K562 (cell line): ENCODE data around the gene FRMPD4. TPM values are rescaled to one million over a fixed set of nuclear protein-coding genes. Genes with fewer than 3 reads are reported as not detected.

Experiments
- ATAC-seq: fragments of 200-7000 bp; cut with Tn5 transposase; 3 replicates; pipeline ENCODE4 v1.9.1; 2020; ENCODE audit warnings: moderate library complexity
- BruUV-seq: library from RNA; stranded (reverse); fragments of 400-500 nt; replicated peaks from 2 replicates; lab custom pipeline; 2021; lab: Mats Ljungman, UMichigan
- CTCF ChIA-PET: fragments of 300-600 bp; formaldehyde crosslinking; extraction: SDS; loops from one replicate; lab custom pipeline; 2021; ENCODE audit warnings: low intra/inter-chr PET ratio; lab: Yijun Ruan, JAX
- POLR2A ChIA-PET: fragments of 300-600, 350-650 bp; sonication (Branson Sonifier 250); formaldehyde crosslinking; extraction: SDS; loops from one replicate; lab custom pipeline; 2021; ENCODE audit warnings: antibody characterized with exemption, inconsistent platforms; lab: Yijun Ruan, JAX
- DNase-seq, 4 experiments: peaks; one replicate each; pipeline versions ENCODE4 v3.0.0 to v3.0.0-alpha.2; 2011 to 2018; ENCODE audit warnings: low spot score in 3 of 4, mixed read lengths in 3 of 4; ENCODE audit errors: extremely low read depth in 1 of 4
- FAIRE-seq: peaks from 2 replicates; lab custom pipeline; 2011; peaks lifted over from hg19 to GRCh38; lab: Jason Lieb, UNC
- H2AFZ ChIP-seq: 2 replicates; pipeline ENCODE4 v1.6.0; 2011; ENCODE audit warnings: low read depth, low read length, control low read depth, inconsistent platforms
- H3K27ac ChIP-seq: fragments of 200-600 bp; 3 replicates; pipeline ENCODE4 v1.8.0; 2011; ENCODE audit warnings: low read depth, mild to moderate bottlenecking, control low read depth, inconsistent platforms, low read length, moderate library complexity, mixed read lengths; ENCODE audit errors: extremely low read depth
- H3K27me3 ChIP-seq, 2 experiments: fragments of 300-600 bp in 1 of 2; 2 replicates in 1 of 2; 3 replicates in 1 of 2; pipeline versions ENCODE4 v1.6.0 to v1.8.0; 2011; ENCODE audit warnings: inconsistent platforms in 2 of 2, low read length in 2 of 2, mild to moderate bottlenecking in 1 of 2, mixed read lengths in 1 of 2, moderate library complexity in 1 of 2; ENCODE audit not compliant: control insufficient read depth in 2 of 2, insufficient read depth in 2 of 2
- H3K36me3 ChIP-seq: fragments of 300-600 bp; 3 replicates; pipeline ENCODE4 v1.8.0; 2011; ENCODE audit warnings: mild to moderate bottlenecking, low read length, inconsistent platforms; ENCODE audit not compliant: control insufficient read depth, insufficient read depth
- H3K4me1 ChIP-seq, 2 experiments: fragments of 200-600 bp in 1 of 2; replicated peaks in 1 of 2; 2 replicates in 1 of 2; 3 replicates in 1 of 2; pipeline versions ENCODE4 v1.5.1 to v1.8.0; 2011; ENCODE audit warnings: inconsistent platforms in 2 of 2, low read length in 2 of 2, mild to moderate bottlenecking in 1 of 2, mixed read lengths in 1 of 2, moderate library complexity in 1 of 2; ENCODE audit not compliant: control insufficient read depth in 2 of 2, insufficient read depth in 2 of 2
- H3K4me2 ChIP-seq: 2 replicates; pipeline ENCODE4 v1.6.1; 2011; ENCODE audit warnings: low read length, control low read depth, inconsistent platforms, mixed read lengths; ENCODE audit not compliant: insufficient read depth
- H3K4me3 ChIP-seq: fragments of 200-600 bp; sonication (generic), shearing (Covaris generic); 2 replicates; pipeline ENCODE4 v1.5.1; 2016; ENCODE audit warnings: control low read depth, inconsistent platforms
- H3K79me2 ChIP-seq: fragments of 200-600 bp; 3 replicates; pipeline ENCODE4 v1.8.0; 2011; ENCODE audit warnings: low read length, inconsistent platforms; ENCODE audit not compliant: control insufficient read depth, insufficient read depth
- H3K9ac ChIP-seq, 2 experiments: 2 replicates each; pipeline versions ENCODE4 v1.6.0 to v1.6.1; 2011; ENCODE audit warnings: low read depth in 2 of 2, low read length in 2 of 2, control low read depth in 1 of 2, inconsistent platforms in 1 of 2, mild to moderate bottlenecking in 1 of 2, mixed read lengths in 1 of 2; ENCODE audit not compliant: insufficient read depth in 1 of 2
- H3K9me1 ChIP-seq: one replicate; pipeline ENCODE4 v1.6.0; 2011; ENCODE audit warnings: inconsistent platforms, mild to moderate bottlenecking, low read length, moderate library complexity; ENCODE audit not compliant: control insufficient read depth, insufficient read depth
- H3K9me3 ChIP-seq: replicated peaks from 2 replicates; pipeline ENCODE4 v1.5.1; 2011; ENCODE audit warnings: low read depth, low read length, inconsistent platforms; ENCODE audit not compliant: control insufficient read depth, insufficient read depth
- H4K20me1 ChIP-seq: replicated peaks from 2 replicates; pipeline ENCODE4 v1.6.1; 2011; ENCODE audit warnings: low read length, inconsistent platforms, mixed read lengths; ENCODE audit not compliant: control insufficient read depth, insufficient read depth
- ATF3 ChIP-seq, 2 experiments: fragments of 450-650 bp in 1 of 2; sonication (generic) in 1 of 2; formaldehyde crosslinking in 1 of 2; IDR thresholded peaks in 1 of 2; conservative IDR thresholded peaks in 1 of 2; 2 replicates each; pipeline versions ENCODE4 v1.6.1 to v1.8.1; 2016 to 2023; ENCODE audit warnings: mild to moderate bottlenecking in 2 of 2, moderate library complexity in 2 of 2, inconsistent platforms in 1 of 2, missing genetic modification reagents in 1 of 2
- CREB1 ChIP-seq, 2 experiments: sonication (generic) in 1 of 2; formaldehyde crosslinking in 1 of 2; IDR thresholded peaks; 2 replicates each; pipeline versions ENCODE4 v1.6.1 to v1.8.0; 2012 to 2022; ENCODE audit warnings: inconsistent platforms in 1 of 2, mild to moderate bottlenecking in 1 of 2, missing genetic modification reagents in 1 of 2, moderate library complexity in 1 of 2
- CREB3L1 ChIP-seq: fragments of 450-650 bp; IDR thresholded peaks from 2 replicates; pipeline ENCODE4 v1.6.1; 2014; ENCODE audit warnings: low read depth, mild to moderate bottlenecking, moderate library complexity, borderline replicate concordance
- E2F6 ChIP-seq, 2 experiments: IDR thresholded peaks; 2 replicates each; pipeline ENCODE4 v1.6.1; 2011; ENCODE audit warnings: borderline replicate concordance in 1 of 2, control low read depth in 1 of 2, low read depth in 1 of 2, low read length in 1 of 2, mild to moderate bottlenecking in 1 of 2, mixed read lengths in 1 of 2, moderate library complexity in 1 of 2; ENCODE audit not compliant: insufficient read depth in 1 of 2, insufficient read length in 1 of 2, poor library complexity in 1 of 2, severe bottlenecking in 1 of 2; ENCODE audit errors: extremely low read depth in 1 of 2
- FOXJ3 ChIP-seq: sonication (generic); formaldehyde crosslinking; IDR thresholded peaks from 2 replicates; pipeline ENCODE4 v1.4.0; 2020; ENCODE audit warnings: mild to moderate bottlenecking, missing genetic modification reagents
- HMGN3 ChIP-seq: IDR thresholded peaks from 2 replicates; pipeline ENCODE4 v1.6.1; 2011; ENCODE audit warnings: borderline replicate concordance, low read depth, mild to moderate bottlenecking, mixed read lengths, low read length; ENCODE audit not compliant: insufficient read length; ENCODE audit errors: extremely low read depth
- KDM2B ChIP-seq: fragments of 250-450 bp; sonication (Bioruptor Pico); IDR thresholded peaks from 2 replicates; pipeline ENCODE4 v1.8.0; 2021; ENCODE audit warnings: mild to moderate bottlenecking, moderate library complexity
- MYNN ChIP-seq, 2 experiments: sonication (generic); formaldehyde crosslinking in 1 of 2; IDR thresholded peaks; 2 replicates each; pipeline versions ENCODE4 v1.5.0 to v1.6.1; 2016 to 2020; ENCODE audit warnings: antibody characterized with exemption in 1 of 2, missing genetic modification reagents in 1 of 2
- RBBP5 ChIP-seq: fragments of 200-600 bp; sonication (generic); IDR thresholded peaks from 2 replicates; pipeline ENCODE4 v1.6.1; 2012; ENCODE audit warnings: borderline replicate concordance, mild to moderate bottlenecking, low read length, control low read depth, inconsistent platforms; ENCODE audit not compliant: insufficient read depth, poor library complexity, severe bottlenecking
- SLC30A9 ChIP-seq: fragments of 250-450 bp; sonication (Bioruptor Pico); IDR thresholded peaks from 2 replicates; pipeline ENCODE4 v1.8.0; 2022; ENCODE audit warnings: mild to moderate bottlenecking, moderate library complexity
- TBP ChIP-seq: optimal IDR thresholded peaks from 2 replicates; pipeline ENCODE3; 2011; ENCODE audit warnings: low read depth, low read length, improper control_type of control experiment
- TCF7L2 ChIP-seq: fragments of 150-350 bp; IDR thresholded peaks from 2 replicates; pipeline ENCODE4 v1.6.1; 2016; ENCODE audit warnings: low read depth, mild to moderate bottlenecking, low read length, moderate library complexity
- ZEB2 ChIP-seq: fragments of 450-650 bp; IDR thresholded peaks from 2 replicates; pipeline ENCODE4 v1.6.1; 2016
- ZNF124 ChIP-seq: sonication (generic); formaldehyde crosslinking; IDR thresholded peaks from 2 replicates; pipeline ENCODE4 v1.8.1; 2022; ENCODE audit warnings: missing genetic modification reagents
- ZNF217 ChIP-seq: sonication (generic); formaldehyde crosslinking; IDR thresholded peaks from 2 replicates; pipeline ENCODE4 v1.8.0; 2022; ENCODE audit warnings: mild to moderate bottlenecking, missing genetic modification reagents
- ZNF507 ChIP-seq: conservative IDR thresholded peaks from 2 replicates; pipeline ENCODE4 v1.6.1; 2017; ENCODE audit warnings: missing genetic modification characterization, missing compliant biosample characterization
- ZNF75A ChIP-seq: fragments of 450-650 bp; formaldehyde crosslinking; IDR thresholded peaks from 2 replicates; pipeline ENCODE4 v1.4.0; 2020; ENCODE audit warnings: mild to moderate bottlenecking
- WGBS: fragments of 100-300 bp; shearing (Covaris generic); methylation state at CpG from one replicate; pipeline ENCODE4 v1.1.6; 2016; ENCODE audit warnings: low coverage, mixed read lengths; ENCODE audit not compliant: insufficient coverage; ENCODE audit errors: missing lambda C conversion rate; 5-methylcytosine and 5-hydroxymethylcytosine counted together
- in situ Hi-C: fragments of 300-500 bp; cut with MboI; formaldehyde crosslinking; loops from 4 replicates; pipeline ENCODE4 v1.15.0; 2018; ENCODE audit warnings: inconsistent platforms, mixed read lengths
- intact Hi-C: fragments of 100-400 bp; cut with micrococcal nuclease; formaldehyde crosslinking; loops from 2 replicates; pipeline ENCODE4 v1.14.2; 2022
- polyA plus RNA-seq, 8 experiments: library from polyadenylated mRNA; depleted of rRNA in 4 of 8; stranded (reverse) in 5 of 8; unstranded in 3 of 8; fragments of >200 nt; fragmentation: Nextera tagmentation in 2 of 8; fragmentation: Illumina TruSeq in 1 of 8; extraction: Ambion mirVana in 2 of 8; extraction: Trizol in 1 of 8; gene quantifications; 2 replicates each; pipeline versions ENCODE4 v1.2.1 to v1.2.3, GENCODE V29; 2011 to 2014; ENCODE audit warnings: inconsistent platforms in 1 of 8, missing spikeins in 1 of 8
- total RNA-seq, 7 experiments: library from RNA; depleted of rRNA in 6 of 7; stranded (reverse); fragments of >200 nt in 6 of 7; fragmentation: Illumina TruSeq in 2 of 7; extraction: Trizol in 2 of 7; gene quantifications; 2 replicates each; pipeline versions ENCODE4 v1.2.1 to v1.2.3, GENCODE V29; 2011 to 2021; ENCODE audit warnings: low replicate concordance in 1 of 7

The FRMPD4 gene
- total and polyA plus RNA-seq, 9 of the 15 experiments (the other 6 are each of a cell fraction or from before 2014, with no cell fraction given): not detected

GRCh38 chrX:12751887-12752286, 613.6 kb downstream of the FRMPD4 start:
- Histone ChIP-seq H3K4me1 (no peaks in the 10 kb centered on the region), H3K9me3 (no peaks in the 10 kb centered on the region), H2AFZ (no peak overlapping the region), H3K4me2 (no peak overlapping the region), H3K4me3 (no peak overlapping the region), H3K9me1 (no peaks in the 10 kb centered on the region), H3K36me3 (no peaks in the 10 kb centered on the region), H3K79me2 (no peaks in the 10 kb centered on the region), H3K27me3 (no peaks in the 10 kb centered on the region), H3K27ac (no peak overlapping the region), H3K9ac (no peak overlapping the region), H4K20me1 (no peaks in the 10 kb centered on the region)
- ATAC-seq (no peak), FAIRE-seq (no peak), DNase-seq (no peak)
- no TSS peak for BruUV-seq
- in situ Hi-C loops (no loop called here), intact Hi-C loops (no loop called here)
- POLR2A ChIA-PET: no interaction called here
- CTCF ChIA-PET: no interaction called here
- WGBS: 0% methylated on average over 1 of the region's 1 CpG
- TF ChIP-seq RBBP5 (no peak), TBP (no peak), MYNN (IDR thresholded peaks at IDR 0.05) (no peak), MYNN (CRISPR knock-in tag; IDR thresholded peaks at IDR 0.05) (no peak), ZNF217 (CRISPR knock-in tag) (no peak), CREB3L1 (no peak), ZEB2 (no peak), ZNF124 (no peak), HMGN3 (no peak), CREB1 (IDR thresholded peaks at IDR 0.05) (no peak), CREB1 (CRISPR knock-in tag; IDR thresholded peaks at IDR 0.05) (no peak), ZNF75A (CRISPR knock-in tag) (no peak), E2F6 (IDR thresholded peaks at IDR 0.05; ENCODE audit: borderline replicate concordance in 1 of 2, extremely low read depth in 1 of 2, insufficient read depth in 1 of 2, insufficient read length in 1 of 2, low read depth in 1 of 2, low read length in 1 of 2, poor library complexity in 1 of 2, severe bottlenecking in 1 of 2) (no peak), ATF3 (IDR thresholded peaks at IDR 0.05) (no peak), ATF3 (CRISPR knock-in tag; conservative IDR thresholded peaks at IDR 0.05) (no peak), SLC30A9 (CRISPR knock-in tag) (no peak), ZNF507 (tag) (no peak), TCF7L2 (no peak), KDM2B (CRISPR knock-in tag) (no peak), FOXJ3 (CRISPR knock-in tag) (no peak)
